BLaER1 (cell line): ENCODE results near the gene NFIA.

Experiments
- H3K27ac ChIP-seq: shearing (Covaris generic); formaldehyde crosslinking; 2 replicates; pipeline ENCODE4 v1.8.1; 2022
- H3K27me3 ChIP-seq: shearing (Covaris generic); formaldehyde crosslinking; 2 replicates; pipeline ENCODE4 v1.8.1; 2022
- H3K36me3 ChIP-seq: shearing (Covaris generic); formaldehyde crosslinking; 2 replicates; pipeline ENCODE4 v1.8.1; 2022
- H3K4me1 ChIP-seq: shearing (Covaris generic); formaldehyde crosslinking; 2 replicates; pipeline ENCODE4 v1.8.1; 2022
- H3K4me2 ChIP-seq: shearing (Covaris generic); formaldehyde crosslinking; 2 replicates; pipeline ENCODE4 v1.8.1; 2022
- H3K4me3 ChIP-seq: shearing (Covaris generic); formaldehyde crosslinking; 2 replicates; pipeline ENCODE4 v1.8.1; 2022
- H3K9ac ChIP-seq: shearing (Covaris generic); formaldehyde crosslinking; 2 replicates; pipeline ENCODE4 v1.8.1; 2022
- H3K9me3 ChIP-seq: shearing (Covaris generic); formaldehyde crosslinking; 2 replicates; pipeline ENCODE4 v1.8.1; 2022
- H4K20me1 ChIP-seq: shearing (Covaris generic); formaldehyde crosslinking; 2 replicates; pipeline ENCODE4 v1.8.1; 2022
- Cebpa-rat ChIP-seq: shearing (Covaris generic); IDR thresholded peaks from 2 replicates; pipeline ENCODE4 v1.8.1; 2022

NFIA gene

DNA sequence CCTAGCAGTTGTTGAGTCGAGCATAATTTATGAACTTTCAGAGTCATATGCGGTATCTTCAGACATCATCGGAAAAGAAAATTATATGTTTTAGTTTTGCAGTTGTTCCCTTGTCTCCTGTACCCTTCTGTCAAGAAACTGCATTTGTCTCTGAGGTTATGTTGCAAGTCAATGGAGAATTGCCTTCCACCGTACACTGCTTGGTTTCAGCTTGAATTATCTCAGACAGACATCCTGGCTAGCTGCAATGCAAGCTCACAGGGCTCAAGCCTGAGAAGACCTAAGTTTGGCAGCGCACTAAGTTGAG lies 156.0 kb downstream of the NFIA start:
- Histone ChIP-seq H3K27ac (no peak overlapping the region), H4K20me1 (no peaks in the 10 kb centered on the region), H3K36me3 (no peaks in the 10 kb centered on the region), H3K9ac (no peak overlapping the region), H3K9me3 (0 out of 2 replicates have a peak, but pooled peaks cover 5% of the 10 kb centered on the region), H3K27me3 (no peaks in the 10 kb centered on the region), H3K4me1 (no peaks in the 10 kb centered on the region; the same call in 1 of the 2 replicates), H3K4me3 (no peak overlapping the region), H3K4me2 (no peak overlapping the region)
- no peak for TF ChIP-seq Cebpa-rat

DNA sequence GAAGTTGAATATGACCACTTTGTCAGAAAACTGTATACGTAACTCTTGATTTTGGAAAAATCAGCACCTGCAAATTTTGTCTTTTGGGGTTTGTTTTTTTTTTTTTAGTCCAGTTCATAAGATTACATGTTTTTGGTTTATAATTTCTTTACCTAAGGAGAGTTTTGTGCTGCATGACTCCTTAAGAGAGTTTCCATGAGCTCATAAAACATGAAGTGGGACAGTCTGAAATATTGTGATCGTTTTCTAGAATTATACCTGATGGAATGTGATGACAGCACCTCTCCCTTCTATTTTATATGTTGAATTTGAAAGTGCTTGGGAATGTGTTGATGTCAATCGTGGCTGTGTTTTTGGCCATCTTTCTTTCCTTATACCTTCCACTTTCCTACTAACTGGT lies 158.5 kb downstream of the NFIA start:
- H3K9me3 ChIP-seq: peaks cover 8% of the 10 kb centered on the region; the same call in 1 of the 2 replicates
- no peak for TF ChIP-seq Cebpa-rat
- H3K27me3 ChIP-seq: no peaks in the 10 kb centered on the region
- peaks cover 11% of the 10 kb centered on the region for H3K4me1 ChIP-seq
- H3K27ac ChIP-seq: no peak overlapping the region
- H3K4me3 ChIP-seq: no peak overlapping the region
- H3K9ac ChIP-seq: no peak overlapping the region
- H3K4me2 ChIP-seq: no peak overlapping the region
- H3K36me3 ChIP-seq: no peaks in the 10 kb centered on the region
- H4K20me1 ChIP-seq: no peaks in the 10 kb centered on the region

GRCh38 chr1:61241411-61241838 lies 159.1 kb downstream of the NFIA start:
- H3K27ac ChIP-seq: no peak overlapping the region

DNA sequence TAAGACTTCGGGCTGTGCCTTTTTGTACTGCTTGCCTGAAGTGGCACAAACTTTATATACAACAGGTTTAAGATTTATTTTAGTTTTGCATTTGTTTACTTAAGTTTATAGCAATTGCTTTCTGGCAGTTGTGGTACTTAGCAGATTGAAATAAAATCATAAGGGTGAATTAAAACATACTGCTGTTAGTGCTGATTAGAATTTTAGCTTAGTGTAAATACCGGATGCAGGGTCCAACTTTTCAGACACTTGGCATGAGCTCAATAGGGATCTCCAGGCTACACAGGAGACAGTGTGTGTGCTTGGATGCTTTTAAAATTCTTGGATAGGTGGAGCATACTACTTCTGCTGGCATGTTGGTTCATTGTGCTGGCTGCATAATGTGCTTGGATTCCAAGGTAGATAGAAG lies 159.6 kb downstream of the NFIA start:
- no peak overlapping the region for H3K4me3 ChIP-seq
- no peak overlapping the region for H3K27ac ChIP-seq
- no peaks in the 10 kb centered on the region; the same call in 1 of the 2 replicates for H3K36me3 ChIP-seq
- TF ChIP-seq Cebpa-rat: no peak
- H4K20me1 ChIP-seq: no peaks in the 10 kb centered on the region
- H3K9ac ChIP-seq: no peak overlapping the region
- peaks cover 17% of the 10 kb centered on the region for H3K9me3 ChIP-seq
- H3K27me3 ChIP-seq: no peaks in the 10 kb centered on the region
- H3K4me2 ChIP-seq: no peak overlapping the region
- peaks cover 19% of the 10 kb centered on the region for H3K4me1 ChIP-seq

More at GRCh38 chr1:61241411-61241838, 159.1 kb downstream of the NFIA start:
- Histone ChIP-seq H3K4me2 (peak overlapping the region; percentile 23; the same call in 1 of the 2 replicates), H3K9ac (no peak overlapping the region), H4K20me1 (no peaks in the 10 kb centered on the region), H3K4me3 (no peak overlapping the region), H3K36me3 (no peaks in the 10 kb centered on the region), H3K4me1 (peaks cover 16% of the 10 kb centered on the region), H3K9me3 (peaks cover 12% of the 10 kb centered on the region), H3K27me3 (no peaks in the 10 kb centered on the region)
- no peak for TF ChIP-seq Cebpa-rat

DNA sequence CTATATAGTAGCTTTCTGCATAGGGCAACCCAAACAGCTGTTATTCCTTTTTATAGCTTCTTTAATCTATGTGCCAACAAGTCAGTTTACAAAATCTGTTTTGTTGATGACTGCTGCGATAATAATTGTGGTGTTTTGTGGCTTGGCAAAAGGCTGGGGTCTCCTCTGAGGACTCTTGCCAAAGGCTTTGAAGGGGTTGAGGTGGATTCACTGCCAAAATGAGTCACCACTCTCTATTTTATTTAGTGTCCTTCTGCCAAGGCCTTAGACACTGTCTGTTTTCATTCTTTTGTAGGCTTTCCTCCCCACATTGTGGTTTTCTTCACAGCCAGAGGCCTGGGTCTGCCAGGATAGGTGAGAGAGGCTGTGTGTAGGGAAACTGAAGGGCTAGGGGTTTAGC lies 161.8 kb downstream of the NFIA start:
- H3K4me3 ChIP-seq: no peak overlapping the region
- peak overlapping the region; percentile 44 for H3K4me2 ChIP-seq
- H3K4me1 ChIP-seq: peaks cover 30% of the 10 kb centered on the region
- H3K36me3 ChIP-seq: no peaks in the 10 kb centered on the region; the same call in 1 of the 2 replicates
- no peak overlapping the region for H3K27ac ChIP-seq
- H3K27me3 ChIP-seq: no peaks in the 10 kb centered on the region
- TF ChIP-seq Cebpa-rat: no peak
- no peaks in the 10 kb centered on the region for H4K20me1 ChIP-seq
- peaks cover 25% of the 10 kb centered on the region for H3K9me3 ChIP-seq
- no peak overlapping the region for H3K9ac ChIP-seq

DNA sequence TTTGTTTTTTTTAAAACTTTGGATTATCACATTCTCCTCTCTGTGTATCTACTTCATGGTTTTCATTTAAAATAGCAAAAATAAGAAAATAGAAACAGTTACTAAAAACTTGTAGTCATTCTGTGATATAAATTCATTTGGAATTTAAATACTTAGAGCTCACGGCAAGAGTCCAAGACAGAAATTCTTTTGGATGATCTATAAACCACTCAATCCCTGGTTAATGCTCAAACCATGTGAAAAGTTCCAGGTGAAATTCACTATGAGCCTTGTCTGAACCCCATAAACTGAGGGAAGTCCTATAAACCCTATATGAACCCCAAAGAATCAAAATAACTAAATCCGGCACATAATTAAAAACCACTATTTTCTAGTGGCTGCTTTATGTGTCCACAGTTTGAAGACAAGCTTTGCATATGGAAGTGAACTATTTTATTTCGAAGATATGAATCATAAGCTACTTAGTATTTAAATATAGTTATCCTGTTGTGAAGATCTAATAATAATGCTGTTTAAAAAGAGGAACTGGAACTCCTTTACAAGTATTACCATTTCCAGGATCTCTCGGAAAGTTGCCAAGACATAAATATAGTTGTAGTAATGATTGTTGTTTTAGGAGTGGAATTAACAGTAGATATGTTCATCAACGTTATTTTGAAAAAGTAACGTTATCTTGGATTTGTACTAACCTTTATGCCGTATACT lies 163.5 kb downstream of the NFIA start:
- Histone ChIP-seq H3K36me3 (no peaks in the 10 kb centered on the region; the same call in 1 of the 2 replicates), H3K4me3 (no peak overlapping the region), H3K9me3 (peaks cover 30% of the 10 kb centered on the region), H3K4me1 (peaks cover 38% of the 10 kb centered on the region), H3K9ac (no peak overlapping the region), H3K4me2 (no peak overlapping the region; the same call in 1 of the 2 replicates), H4K20me1 (no peaks in the 10 kb centered on the region), H3K27me3 (no peaks in the 10 kb centered on the region), H3K27ac (no peak overlapping the region)
- no peak for TF ChIP-seq Cebpa-rat

- H3K36me3 ChIP-seq: no peaks in the 10 kb centered on the region; the same call in 1 of the 2 replicates
- no peaks in the 10 kb centered on the region for H4K20me1 ChIP-seq
- peaks cover 45% of the 10 kb centered on the region for H3K4me1 ChIP-seq
- no peaks in the 10 kb centered on the region for H3K27me3 ChIP-seq
- H3K9me3 ChIP-seq: peaks cover 26% of the 10 kb centered on the region
- no peak overlapping the region for H3K4me3 ChIP-seq
- TF ChIP-seq Cebpa-rat: no peak
- H3K4me2 ChIP-seq: no peak overlapping the region
- no peak overlapping the region for H3K27ac ChIP-seq
- no peak overlapping the region for H3K9ac ChIP-seq
These were observed 164.9 kb downstream of the NFIA start for GRCh38 chr1:61247051-61247825.

- Histone ChIP-seq H3K4me1 (peaks cover 49% of the 10 kb centered on the region), H3K4me2 (no peak overlapping the region), H3K27ac (no peak overlapping the region)
These were observed 165.8 kb downstream of the NFIA start for GRCh38 chr1:61247881-61248752.

GRCh38 chr1:61250933-61251332 lies 168.6 kb downstream of the NFIA start:
- H3K9me3 ChIP-seq: peaks cover 22% of the 10 kb centered on the region
- TF ChIP-seq Cebpa-rat: no peak
- H3K9ac ChIP-seq: no peak overlapping the region
- H3K4me3 ChIP-seq: no peak overlapping the region
- H3K36me3 ChIP-seq: no peaks in the 10 kb centered on the region; the same call in 1 of the 2 replicates
- H3K4me2 ChIP-seq: peak overlapping the region; percentile 49
- no peak overlapping the region for H3K27ac ChIP-seq
- peaks cover 65% of the 10 kb centered on the region for H3K4me1 ChIP-seq
- no peaks in the 10 kb centered on the region for H4K20me1 ChIP-seq
- no peaks in the 10 kb centered on the region for H3K27me3 ChIP-seq

More at GRCh38 chr1:61247881-61248752, 165.8 kb downstream of the NFIA start:
- H3K36me3 ChIP-seq: no peaks in the 10 kb centered on the region; the same call in 1 of the 2 replicates
- H3K9ac ChIP-seq: no peak overlapping the region
- TF ChIP-seq Cebpa-rat: no peak
- peaks cover 26% of the 10 kb centered on the region for H3K9me3 ChIP-seq
- no peaks in the 10 kb centered on the region for H4K20me1 ChIP-seq
- H3K4me3 ChIP-seq: no peak overlapping the region
- H3K27me3 ChIP-seq: no peaks in the 10 kb centered on the region
